GM12878 (cell line): ENCODE data around the gene FAM83D.

Experiments used
- BCLAF1 ChIP-seq: fragments of 450-650 bp; IDR thresholded peaks from 2 replicates; pipeline ENCODE4 v1.6.1; 2017; ENCODE audit warnings: antibody characterized with exemption, mild to moderate bottlenecking, moderate library complexity
- CEBPB ChIP-seq, 2 experiments: fragments of 150-350 bp in 1 of 2; IDR thresholded peaks; 2 replicates each; pipeline ENCODE4 v1.6.1; 2012 to 2014; ENCODE audit warnings: low read depth in 2 of 2, low read length in 2 of 2, borderline replicate concordance in 1 of 2, inconsistent platforms in 1 of 2
- CTCF ChIP-seq, 3 experiments: IDR thresholded peaks in 2 of 3; conservative IDR thresholded peaks in 1 of 3; 2 replicates each; pipeline ENCODE4 v1.5.1; 2011; ENCODE audit warnings: low read depth in 3 of 3, low read length in 3 of 3, mild to moderate bottlenecking in 3 of 3, control low read depth in 2 of 3, moderate library complexity in 2 of 3, inconsistent platforms in 1 of 3, mixed read lengths in 1 of 3; ENCODE audit not compliant: control insufficient read depth in 2 of 3, insufficient read depth in 1 of 3; ENCODE audit errors: extremely low read depth in 1 of 3
- EZH2 ChIP-seq: IDR thresholded peaks from 2 replicates; pipeline ENCODE4 v1.6.1; 2012; ENCODE audit warnings: low read depth, mild to moderate bottlenecking, control low read depth, inconsistent platforms, low read length, borderline replicate concordance; ENCODE audit not compliant: control insufficient read depth
- MAX ChIP-seq: IDR thresholded peaks from 2 replicates; pipeline ENCODE4 v1.6.1; 2012; ENCODE audit warnings: low read depth, low read length, improper control_type of control experiment

GRCh38 chr20:38985603-38986170, 59.5 kb downstream of the FAM83D start:
- TF ChIP-seq CTCF (IDR thresholded peaks at IDR 0.05 in 2 of 3, conservative IDR thresholded peaks at IDR 0.05 in 1 of 3; ENCODE audit: control insufficient read depth in 2 of 3, extremely low read depth in 1 of 3, insufficient read depth in 1 of 3, low read depth in 3 of 3, low read length in 3 of 3) (no peak), BCLAF1 (no peak), CEBPB (IDR thresholded peaks at IDR 0.05; ENCODE audit: borderline replicate concordance in 1 of 2, low read depth in 2 of 2, low read length in 2 of 2) (no peak), MAX (no peak), EZH2 (no peak)
